NCI-H146 treated with DMSO at 0.1 percent for 48 hours (cell line): ENCODE measurements around the gene CHKA.

ENCODE experiments used
- DNase-seq: peaks from one replicate; lab custom pipeline; 2025; ENCODE audit not compliant: unreplicated experiment; lab: John Stamatoyannopoulos, UW

Gene CHKA

GRCh38 chr11:68036141-68036716 is 85.0 kb downstream of the CHKA start:
- DNase-seq: no peak

- DNase-seq: no peak
Observed at GRCh38 chr11:68035266-68035876, 85.8 kb downstream of the CHKA start.

GRCh38 chr11:68033708-68034045 is 87.5 kb downstream of the CHKA start:
- no peak for DNase-seq

- DNase-seq: no peak
Observed at GRCh38 chr11:68032997-68033707, 88.0 kb downstream of the CHKA start.

- DNase-seq: no peak
Observed at GRCh38 chr11:68032003-68032402, 89.2 kb downstream of the CHKA start.

- no peak for DNase-seq
Observed at GRCh38 chr11:68031144-68031464, 90.1 kb downstream of the CHKA start.

GRCh38 chr11:68030318-68031143 is 90.7 kb downstream of the CHKA start, which contains the start of gene NDUFS8:
Gene NDUFS8 (plus strand): TSS chr11:68030681. CDS start chr11:68032152, 1,471 bp downstream.
- peak; percentile 98 for DNase-seq

GRCh38 chr11:68028802-68029545 is 92.2 kb downstream of the CHKA start:
- DNase-seq: no peak

GRCh38 chr11:68027667-68028066 is 93.5 kb downstream of the CHKA start:
- DNase-seq: no peak

GRCh38 chr11:68026391-68027105 is 94.6 kb downstream of the CHKA start:
- DNase-seq: no peak

- DNase-seq: no peak
Observed at GRCh38 chr11:68025047-68025446, 96.1 kb downstream of the CHKA start.

GRCh38 chr11:68024508-68024907 is 96.7 kb downstream of the CHKA start:
- no peak for DNase-seq

- no peak for DNase-seq
Observed at GRCh38 chr11:68022531-68022930, 98.7 kb downstream of the CHKA start.

GRCh38 chr11:68021167-68021787 is 99.9 kb downstream of the CHKA start:
- DNase-seq: no peak

- DNase-seq: no peak
Observed at GRCh38 chr11:68020575-68020974, 100.6 kb downstream of the CHKA start.

- no peak for DNase-seq
Observed at GRCh38 chr11:68019486-68019885, 101.7 kb downstream of the CHKA start.

- DNase-seq: no peak
Observed at GRCh38 chr11:68018730-68019190, 102.4 kb downstream of the CHKA start.

- DNase-seq: no peak
Observed at GRCh38 chr11:68017980-68018729, 103.0 kb downstream of the CHKA start.
